ELR (cell line): ENCODE results near the gene ACTRT3.

ENCODE experiments used
- DNase-seq: peaks from one replicate; pipeline ENCODE4 v3.0.0-alpha.2; 2015; ENCODE audit warnings: low read depth

The ACTRT3 gene

GRCh38 chr3:169769287-169770181, at the start of gene ACTRT3:
TSS of gene ACTRT3 (minus strand) at chr3:169769561. CDS start at chr3:169769520, 41 bp downstream.
- DNase-seq, result peak; percentile 77

DNA sequence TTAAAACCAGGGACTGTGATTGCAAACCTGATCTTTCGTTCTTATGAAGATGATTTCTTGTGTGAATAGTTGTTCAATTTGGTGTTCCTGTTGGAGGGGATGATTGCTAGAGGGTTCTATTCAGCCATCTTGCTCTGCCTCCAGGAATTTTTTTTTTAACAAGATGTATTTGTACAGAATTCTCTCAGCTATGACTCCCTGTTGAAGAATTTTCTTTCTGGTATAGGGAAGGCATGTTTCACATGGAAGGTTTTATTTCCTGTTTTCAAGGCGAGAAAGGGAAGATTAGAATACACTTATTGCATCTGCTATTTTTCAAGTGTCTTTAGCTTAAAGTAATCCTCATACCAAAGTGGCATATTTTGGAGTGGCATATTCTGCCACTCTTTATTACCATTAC, 49.0 kb upstream of the ACTRT3 start:
- DNase-seq, result peak; percentile 63

DNA sequence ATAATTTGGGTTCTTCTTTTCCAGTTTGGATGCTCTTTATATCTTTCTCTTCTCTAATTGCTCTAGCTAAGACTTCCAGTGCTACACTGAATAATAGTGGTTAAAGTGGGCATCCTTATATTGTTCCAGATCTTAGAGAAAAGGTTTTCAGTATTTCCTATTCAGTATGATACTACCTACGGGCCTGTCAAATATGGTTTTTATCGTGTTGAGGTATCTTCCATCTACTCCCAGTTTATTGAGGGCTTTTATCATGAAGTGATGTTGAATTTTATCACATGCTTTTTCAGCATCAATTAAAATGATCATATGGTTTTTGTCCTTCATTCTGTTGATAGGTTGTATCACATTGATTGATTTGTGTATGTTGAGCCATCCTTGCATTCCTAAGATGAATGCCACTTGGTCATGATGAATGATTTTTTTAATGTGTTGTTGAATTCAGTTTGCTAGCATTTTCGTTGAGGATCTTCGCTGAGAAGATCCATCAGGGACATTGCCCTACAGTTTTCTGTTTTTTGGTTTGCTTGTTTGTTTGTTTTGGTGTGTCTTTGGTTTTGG, 46.3 kb upstream of the ACTRT3 start:
- no peak for DNase-seq

DNA sequence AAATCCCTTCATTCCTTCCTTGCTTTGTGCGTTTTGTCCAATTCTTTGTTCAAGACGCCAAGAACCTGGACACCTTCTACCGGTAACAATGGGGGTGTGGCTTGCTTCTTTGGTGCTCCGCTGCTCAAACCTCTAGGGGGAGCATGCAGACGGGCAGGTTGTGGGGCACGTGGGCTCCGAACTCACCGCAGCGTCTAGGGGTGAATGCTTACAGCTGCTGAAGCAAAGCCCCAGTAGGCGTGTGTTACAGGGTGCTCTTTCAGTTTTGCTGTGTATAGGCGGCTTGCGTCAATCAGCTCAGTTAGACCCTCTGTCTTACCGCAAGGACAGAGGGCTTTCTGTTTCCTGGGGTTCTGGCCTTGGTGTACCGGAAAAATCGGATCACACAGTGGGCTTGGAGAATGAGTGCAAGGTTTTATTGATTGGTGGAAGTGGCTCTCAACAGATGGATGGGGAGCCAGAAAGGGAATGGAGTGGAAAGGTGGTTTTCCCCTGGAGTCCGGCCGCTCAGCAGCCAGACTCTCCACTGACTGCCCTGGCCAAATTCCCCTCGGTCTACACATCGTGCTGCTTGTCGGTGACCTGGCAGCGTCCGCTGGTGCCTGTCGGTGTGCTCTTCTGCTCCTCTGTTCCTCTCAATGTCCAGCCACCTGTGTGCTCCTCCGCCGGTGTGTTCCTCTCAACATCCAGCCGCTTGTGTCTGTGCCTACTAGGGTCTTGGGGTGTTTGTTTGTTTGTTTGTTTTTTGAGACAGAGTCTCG, 44.6 kb upstream of the ACTRT3 start:
- peak; percentile 41 for DNase-seq

DNA sequence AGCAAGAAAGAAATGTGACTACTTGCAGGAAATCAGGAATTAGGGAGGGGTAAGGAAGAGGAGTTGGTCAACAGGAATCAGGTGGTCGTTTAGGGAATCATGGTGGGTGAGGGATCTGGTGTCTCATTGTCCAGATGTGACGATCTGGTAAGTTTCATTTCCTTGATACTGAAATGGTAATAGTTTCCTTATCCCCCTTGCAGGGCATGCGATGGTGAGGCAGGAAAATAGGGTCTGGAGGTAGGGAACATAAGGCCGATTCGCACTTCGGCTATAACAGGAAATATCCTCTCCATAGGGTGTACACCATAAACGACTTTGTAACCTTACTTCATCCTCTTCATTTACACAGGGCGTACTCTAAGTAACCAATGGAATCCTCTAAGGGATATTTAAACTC, 43.9 kb upstream of the ACTRT3 start:
- no peak for DNase-seq

DNA sequence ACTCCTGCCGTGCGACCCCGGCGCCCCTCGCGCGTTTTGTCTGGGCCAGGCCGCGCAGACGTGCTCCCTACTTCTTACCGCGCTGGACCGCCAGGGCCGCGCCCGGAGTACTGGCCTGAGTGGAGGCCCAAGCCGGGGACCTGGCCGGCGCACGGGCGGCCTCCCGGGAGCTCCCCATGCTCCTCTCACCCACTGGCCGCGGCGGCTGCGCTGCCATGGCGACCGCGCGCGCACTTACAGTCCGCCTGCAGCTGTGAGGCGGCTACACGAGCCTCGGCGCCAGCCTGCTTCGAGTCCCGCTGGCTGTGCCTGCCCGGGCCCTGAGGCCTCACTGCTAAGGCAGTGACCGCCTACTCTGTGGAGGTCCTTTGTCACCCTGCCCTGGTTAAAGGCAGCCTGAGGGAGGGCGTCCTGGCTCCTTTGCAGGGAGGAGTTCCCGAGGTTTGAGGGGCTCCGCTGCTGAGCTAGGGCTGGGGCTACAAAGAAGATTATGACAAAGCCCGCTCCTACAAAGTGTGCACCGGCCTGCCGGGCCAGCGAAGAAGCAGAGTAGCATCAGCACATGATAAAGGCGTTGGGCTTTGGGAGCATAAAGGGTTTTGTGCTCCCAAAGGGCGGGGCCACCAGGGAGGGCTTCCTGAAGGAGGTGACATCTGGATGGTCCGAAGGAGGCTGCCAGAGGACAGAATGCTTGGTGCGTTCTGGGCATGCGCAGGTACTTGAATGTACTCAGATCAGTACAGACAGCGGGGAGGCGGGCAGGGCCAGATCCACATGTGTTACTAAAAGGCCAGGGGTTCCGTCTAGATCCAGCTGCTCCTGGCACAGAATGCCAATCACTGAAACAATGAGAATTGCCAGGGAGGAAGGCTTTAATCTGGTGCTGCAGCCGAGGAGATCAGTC, 43.2 kb upstream of the ACTRT3 start, which contains the start of the genes LRRC34 and LRRIQ4:
Gene LRRC34, minus strand, starts transcription at position 573 of the 904 bp plus-strand sequence. Its CDS starts 356 bp downstream, at position 217.
Gene LRRIQ4, plus strand, starts transcription at position 539 of the 904 bp plus-strand sequence. CDS start 9,052 bp downstream, outside the sequence.
- DNase-seq, result peak; percentile 91

DNA sequence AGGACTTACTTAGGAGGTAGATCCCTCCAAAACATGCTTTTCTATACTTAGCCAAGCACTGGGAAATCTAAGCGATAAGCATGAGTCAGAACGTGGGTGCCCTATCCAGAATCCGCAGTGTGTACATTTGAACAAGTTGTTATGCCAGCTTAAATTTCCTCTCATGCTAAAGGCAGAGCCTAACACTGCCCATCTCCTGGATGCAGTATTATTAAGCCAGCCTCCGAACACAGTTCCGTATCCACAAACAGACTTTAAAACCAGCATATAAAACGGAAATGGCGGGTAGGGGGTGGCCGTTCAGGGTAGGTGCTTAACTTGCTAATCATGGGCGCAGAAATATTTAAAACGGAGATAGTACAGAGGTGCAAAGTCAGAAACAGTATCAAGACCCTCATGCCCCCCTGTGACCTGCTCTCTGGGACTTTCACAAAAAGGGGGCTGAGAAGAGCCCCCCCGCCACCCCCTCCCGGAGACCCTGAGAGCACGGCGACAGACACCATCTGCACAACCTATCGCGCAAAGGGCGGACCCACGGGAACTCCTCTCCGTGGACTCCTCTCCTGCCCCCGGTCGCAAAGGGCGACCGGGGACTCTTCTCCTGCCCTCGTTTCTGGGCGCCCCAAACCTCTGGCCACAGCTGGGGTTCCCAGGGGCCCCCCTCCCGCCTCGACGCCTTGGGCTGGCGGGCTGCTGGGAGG, 42.4 kb upstream of the ACTRT3 start:
- DNase-seq, result peak; percentile 82

- no peak for DNase-seq
These were observed 40.0 kb upstream of the ACTRT3 start for GRCh38 chr3:169809230-169809795.

GRCh38 chr3:169804681-169805080, 35.3 kb upstream of the ACTRT3 start:
- no peak for DNase-seq

DNA sequence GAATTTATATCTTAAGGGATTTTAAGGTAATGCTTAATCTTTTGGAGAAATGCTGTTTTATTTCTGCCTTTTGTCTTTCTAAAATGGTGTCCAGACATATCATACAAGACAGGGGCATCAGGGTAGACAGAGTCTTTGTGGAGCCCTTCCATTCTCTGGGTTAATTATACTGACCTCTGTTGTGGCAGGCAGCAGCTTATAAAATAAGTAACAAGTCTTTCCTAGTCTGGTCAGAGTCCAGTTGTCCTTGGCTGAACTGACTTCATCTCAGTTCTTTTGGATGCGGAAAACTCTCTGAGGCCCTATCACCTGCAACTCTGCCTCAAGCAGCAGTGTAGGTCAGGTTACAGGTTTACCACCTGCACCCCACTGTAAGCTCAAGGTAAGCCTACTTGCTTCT, 23.0 kb upstream of the ACTRT3 start:
- DNase-seq, result no peak

GRCh38 chr3:169790687-169791429, 21.5 kb upstream of the ACTRT3 start:
- peak; percentile 67 for DNase-seq

DNA sequence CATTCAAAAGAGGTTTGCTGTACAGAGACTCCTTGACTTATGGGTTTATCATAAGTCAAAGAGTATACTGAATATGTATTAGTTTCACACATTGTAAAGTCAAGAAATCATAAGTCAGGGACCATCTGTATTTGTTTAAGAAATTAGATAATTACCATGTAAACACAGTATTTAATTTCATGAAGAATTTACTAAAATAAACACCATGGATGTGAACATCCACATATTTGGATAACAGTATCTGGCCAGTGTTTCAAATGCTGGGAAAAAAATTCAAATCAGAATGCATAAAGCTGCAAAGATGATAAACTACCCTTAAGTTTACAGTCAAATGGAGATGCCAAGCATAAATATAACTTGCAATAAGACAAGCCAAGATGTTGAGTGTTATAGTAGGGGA, 20.9 kb upstream of the ACTRT3 start:
- DNase-seq, result no peak

- no peak for DNase-seq
These were observed 18.4 kb upstream of the ACTRT3 start for GRCh38 chr3:169787791-169788190.

- DNase-seq, result no peak
These were observed 17.8 kb upstream of the ACTRT3 start for GRCh38 chr3:169787120-169787519.

DNA sequence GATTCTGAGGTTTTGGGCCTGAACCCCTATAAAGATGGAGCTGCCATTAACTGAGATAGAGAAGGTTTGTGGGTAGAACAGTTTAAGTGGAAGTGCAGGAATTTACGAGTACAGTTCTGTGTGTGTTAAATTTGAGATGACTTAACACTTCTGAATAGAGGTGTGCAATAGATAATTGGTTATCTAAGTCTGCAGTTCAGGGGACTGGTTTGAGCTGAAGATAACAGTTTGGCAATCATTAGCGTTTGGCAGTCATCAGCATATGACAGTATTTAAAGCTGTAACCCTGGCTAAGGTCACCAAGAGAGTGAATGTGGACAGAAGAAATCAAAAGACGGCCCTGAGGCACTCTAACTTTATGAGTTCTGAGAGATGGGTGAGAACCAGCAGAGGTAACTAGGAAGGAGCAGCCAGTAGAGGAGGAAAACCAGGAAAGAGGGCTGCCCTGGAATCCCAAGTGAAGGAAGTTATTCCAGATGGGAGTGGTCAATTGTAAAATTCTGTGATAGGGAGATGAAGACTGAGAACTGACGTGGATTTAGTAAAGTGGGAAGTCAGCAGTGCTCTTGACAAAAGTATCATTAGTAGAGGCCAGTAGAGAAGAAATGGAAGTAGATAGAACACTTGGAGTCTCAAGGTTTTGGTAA, 12.0 kb upstream of the ACTRT3 start:
- no peak for DNase-seq

GRCh38 chr3:169780742-169781141, 11.4 kb upstream of the ACTRT3 start:
- no peak for DNase-seq

- no peak for DNase-seq
These were observed 8.5 kb upstream of the ACTRT3 start for GRCh38 chr3:169777822-169778221.

DNA sequence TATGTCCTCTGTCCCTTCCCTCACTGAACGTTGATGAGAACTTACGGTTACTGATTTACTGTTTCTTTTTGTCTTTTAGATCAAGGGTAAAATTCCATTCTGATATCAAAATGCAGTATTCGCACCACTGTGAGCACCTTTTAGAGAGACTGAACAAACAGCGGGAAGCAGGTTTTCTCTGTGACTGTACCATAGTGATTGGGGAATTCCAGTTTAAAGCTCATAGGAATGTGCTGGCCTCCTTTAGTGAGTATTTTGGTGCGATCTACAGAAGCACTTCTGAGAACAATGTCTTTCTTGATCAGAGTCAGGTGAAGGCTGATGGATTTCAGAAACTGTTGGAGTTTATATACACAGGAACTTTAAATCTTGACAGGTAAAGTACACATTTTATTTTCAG, 4.8 kb upstream of the ACTRT3 start:
- peak; percentile 17 for DNase-seq
